ENCODE results near the gene GGT5.
A peak's percentile ranks its signal among the peaks of the same experiment; 100 is the strongest.
"Not testable (repeated sequence)": the region's sequence is repeated elsewhere in the genome, so short reads cannot be mapped to it uniquely, and the experiment has no call there.

Gene GGT5

DNA sequence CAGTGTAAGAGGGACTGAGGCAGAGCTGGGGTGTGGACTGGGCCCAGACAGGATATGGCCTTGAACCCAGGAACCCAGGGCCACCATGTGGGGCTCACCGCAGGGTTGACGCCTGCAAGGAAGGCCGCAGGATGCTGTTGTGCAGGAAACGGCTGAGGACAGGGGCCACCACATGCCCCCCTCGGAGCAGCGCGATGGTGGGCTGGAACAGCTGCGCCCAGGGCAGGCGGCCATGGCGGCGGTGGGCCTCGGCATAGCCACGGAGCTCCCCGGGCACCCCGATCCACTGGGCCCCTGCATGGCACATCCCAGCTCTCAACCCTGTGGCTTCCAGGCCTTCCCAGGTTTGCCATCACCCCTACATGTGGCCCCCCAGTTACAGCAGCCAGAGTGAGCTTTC is 12.2 kb downstream of the GGT5 start:
- DNase-seq (ENCODE audit: low read depth) = no peak

DNA sequence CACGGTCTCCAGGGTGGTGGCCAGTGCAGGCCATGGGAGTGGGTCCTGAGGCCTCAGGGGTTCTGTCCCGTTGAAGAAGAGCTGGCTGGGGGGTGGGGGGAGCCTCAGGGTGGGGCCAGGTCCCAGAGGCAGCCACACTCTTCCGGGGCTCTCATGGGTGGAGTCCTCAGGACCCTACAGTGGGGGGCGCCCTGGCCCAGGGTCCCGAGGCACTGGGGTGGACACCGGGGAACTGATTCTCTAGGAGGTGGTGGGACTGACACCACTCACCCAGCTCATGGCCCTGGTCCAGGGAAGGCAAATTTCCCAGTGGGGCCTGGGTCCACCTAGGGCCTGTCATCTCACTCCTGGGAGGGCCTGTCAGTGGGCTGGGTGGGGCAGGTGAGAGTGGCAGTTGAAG is 12.8 kb downstream of the GGT5 start:
- DNase-seq (ENCODE audit: low read depth) = no peak

DNA sequence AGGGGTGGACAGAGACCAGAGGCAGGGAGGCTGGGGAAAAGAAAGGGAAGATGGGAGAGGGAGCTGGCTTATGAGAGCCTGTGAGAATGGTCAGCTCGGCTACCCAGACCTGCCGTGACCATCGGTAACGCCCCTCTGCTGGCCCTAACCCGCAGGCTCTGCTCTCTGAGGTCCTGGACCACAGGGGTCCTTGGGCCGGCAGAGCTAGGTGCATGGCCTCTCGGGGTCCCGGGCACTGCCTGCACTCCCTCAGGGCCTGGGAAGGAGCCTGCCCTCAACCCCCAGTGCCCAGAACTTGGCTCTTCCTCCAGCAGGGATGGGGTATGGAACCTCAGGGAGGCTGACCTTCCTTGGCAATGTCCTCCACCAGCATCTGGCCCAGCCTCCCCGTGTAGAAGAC is 13.2 kb downstream of the GGT5 start:
- no peak for DNase-seq (ENCODE audit: low read depth)

DNA sequence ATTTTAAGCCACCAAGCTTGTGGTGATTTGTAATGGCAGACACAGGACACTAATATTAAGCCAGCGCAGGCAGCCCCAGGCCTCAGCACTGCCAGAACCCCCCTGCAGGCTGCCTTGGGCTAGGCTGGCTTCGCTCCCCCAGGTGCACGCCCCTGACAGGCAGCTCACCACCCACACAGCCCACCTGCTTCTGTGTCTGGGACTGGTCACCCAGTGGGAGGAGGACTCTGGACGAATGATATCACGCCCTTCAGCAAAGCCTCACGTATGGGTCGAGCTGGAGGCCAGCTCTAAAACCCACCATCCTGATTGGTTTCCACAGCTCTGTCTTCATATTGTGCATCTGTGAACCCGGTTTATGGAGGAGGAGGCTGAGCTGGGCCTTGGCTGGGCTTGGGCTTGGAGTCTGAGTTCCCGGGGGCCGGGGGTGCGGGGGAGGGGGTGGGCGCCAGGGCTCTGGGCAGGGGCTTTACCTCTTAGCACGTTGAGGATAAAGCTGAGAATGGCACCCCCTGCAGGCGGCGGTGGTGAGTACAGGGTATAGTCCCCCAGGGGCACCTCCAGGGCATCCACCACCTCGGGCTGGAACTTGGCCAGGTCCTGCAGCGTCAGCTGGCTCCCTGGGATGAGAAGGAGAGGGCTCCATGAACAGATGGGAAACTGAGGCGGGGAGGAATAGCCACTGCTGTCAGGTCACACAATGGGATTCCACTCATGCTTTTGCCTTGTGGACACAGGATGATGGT is 13.8 kb downstream of the GGT5 start:
- no peak for DNase-seq (ENCODE audit: low read depth)

DNA sequence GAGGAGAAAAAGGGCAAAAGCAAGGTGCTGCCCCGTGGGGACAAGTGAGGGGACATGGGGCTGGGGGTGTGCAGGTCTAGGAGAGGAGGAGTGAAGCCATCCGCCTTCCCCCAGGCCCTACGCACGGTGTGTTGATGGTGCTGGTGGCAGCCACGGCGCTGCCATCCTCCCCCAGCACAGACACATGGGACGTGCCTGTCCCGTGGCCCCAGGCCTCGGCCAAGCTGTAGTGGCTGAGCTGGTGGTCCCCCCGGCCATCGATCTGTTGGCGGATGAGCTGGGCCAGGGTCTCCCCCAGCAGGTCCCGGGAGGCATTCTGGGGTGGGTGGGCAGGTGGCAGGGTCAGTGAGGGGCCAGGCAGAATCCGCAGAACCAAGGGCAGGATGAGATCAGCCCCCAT is 18.9 kb downstream of the GGT5 start:
- no peak for DNase-seq (ENCODE audit: low read depth)

DNA sequence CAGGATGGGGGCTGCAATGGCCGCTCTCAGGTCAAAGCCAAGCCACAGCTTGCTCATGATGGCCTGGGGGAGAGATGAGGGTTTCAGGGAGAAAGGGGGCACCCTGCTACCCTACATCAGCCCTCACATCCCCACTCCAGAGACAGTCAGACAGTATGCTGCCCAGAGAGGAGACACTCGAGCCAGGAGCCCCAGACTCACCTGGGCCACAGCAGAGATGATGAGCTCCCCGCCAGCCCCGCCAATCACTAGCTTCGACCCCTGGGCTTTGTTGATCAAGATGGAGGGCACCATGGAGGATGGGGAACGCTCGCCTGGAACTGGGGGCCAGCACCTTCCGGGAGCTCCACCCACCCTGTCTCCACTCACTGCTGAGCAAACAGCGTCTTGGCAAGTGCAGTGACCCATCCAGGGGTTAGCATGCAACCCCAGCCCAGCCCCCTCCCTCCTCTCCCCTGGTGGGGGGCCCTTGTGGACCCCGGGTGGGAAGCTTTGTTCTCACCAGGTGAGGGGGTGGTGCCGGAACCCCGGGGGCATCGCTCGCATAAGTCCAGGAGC is 19.8 kb downstream of the GGT5 start:
- no peak for DNase-seq (ENCODE audit: low read depth)

DNA sequence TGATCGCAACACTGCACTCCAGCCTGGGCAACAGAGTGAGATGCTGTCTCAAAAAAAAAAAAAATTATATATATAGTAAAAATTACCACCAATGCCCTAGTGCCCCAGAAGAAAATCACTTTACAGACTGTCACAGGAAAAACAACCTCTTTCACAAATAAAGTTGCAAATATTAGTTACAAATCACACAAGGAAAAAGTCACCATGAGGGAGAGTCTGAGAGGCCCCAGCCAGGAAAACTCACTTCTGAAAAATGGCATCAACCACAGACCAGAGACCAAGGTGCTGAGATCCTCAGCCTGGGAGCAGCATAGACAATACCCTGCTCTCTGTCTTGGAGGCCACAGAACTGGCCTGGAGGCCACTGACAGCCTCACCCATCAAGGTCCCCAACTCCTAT is 20.4 kb downstream of the GGT5 start:
- no peak for DNase-seq (ENCODE audit: low read depth)

DNA sequence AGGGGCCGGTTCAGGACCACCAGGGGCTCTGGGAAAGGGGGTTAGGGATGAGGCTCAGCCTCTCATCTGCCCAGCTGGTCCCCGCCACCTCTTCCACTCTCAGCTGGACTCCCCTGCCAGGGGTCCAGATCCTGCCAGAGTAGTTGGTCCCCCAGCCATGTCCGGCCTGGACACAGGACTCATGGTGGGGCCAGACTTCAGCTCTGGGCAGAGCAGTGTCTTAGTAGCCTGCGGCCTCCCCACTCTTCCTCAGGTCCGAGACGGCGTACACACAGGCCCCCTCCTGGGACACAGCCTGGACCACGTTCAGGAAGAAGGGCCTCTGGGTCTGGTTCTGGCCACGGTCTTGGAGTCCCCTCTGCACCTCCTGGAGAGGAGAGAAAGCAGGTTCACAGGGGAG is 25.1 kb downstream of the GGT5 start:
- no peak for DNase-seq (ENCODE audit: low read depth)

DNA sequence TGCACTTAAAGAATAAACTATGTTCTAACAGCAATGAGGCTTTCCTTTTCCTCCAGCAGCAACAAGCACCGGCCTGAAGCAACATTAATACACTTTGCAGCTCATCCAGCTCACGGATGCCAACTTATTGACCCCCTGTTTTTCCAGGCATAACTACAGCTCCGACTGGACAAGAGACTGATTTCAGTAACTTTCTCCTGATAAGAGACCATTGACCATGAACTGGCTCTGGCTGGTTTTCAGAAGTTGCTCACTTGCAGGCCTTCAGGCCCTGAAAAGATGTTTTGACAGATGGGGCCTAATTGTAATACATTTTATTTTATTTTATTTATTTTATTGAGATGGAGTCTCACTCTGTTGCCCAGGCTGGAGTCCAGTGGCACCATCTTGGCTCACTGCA is 27.5 kb downstream of the GGT5 start:
- DNase-seq (ENCODE audit: low read depth) = no peak

DNA sequence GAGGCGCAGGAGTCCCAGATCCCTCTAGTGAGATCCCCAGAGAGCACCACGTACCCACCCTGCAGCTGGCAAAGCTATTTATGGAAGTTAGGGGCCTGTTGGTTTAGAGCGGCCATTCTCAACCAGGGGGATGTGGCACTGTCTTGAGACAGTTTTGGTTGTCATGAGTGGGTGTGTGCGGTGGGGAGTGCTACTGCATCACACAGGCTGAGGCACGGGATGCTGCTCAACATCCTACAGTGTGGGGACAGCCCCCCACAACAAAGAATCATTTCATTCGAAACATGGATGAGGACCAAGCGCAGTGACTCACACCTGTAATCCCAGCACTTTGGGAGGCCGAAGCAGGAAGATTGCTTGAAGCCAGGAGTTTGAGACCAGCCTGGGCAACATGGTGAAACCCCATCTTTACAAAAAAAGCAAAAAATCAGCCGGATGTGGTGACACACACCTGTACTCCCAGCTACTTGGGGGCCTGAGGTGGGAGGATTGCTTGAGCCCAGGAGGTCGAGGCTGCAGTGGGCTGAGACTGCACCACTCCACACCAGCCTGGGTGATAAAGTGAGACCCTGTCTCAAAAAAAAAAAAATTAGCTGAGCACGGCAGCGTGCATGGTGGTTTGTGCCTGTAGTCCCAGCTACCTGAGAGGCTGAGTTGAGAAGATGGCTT is 28.2 kb downstream of the GGT5 start:
- DNase-seq (ENCODE audit: low read depth) = no peak

DNA sequence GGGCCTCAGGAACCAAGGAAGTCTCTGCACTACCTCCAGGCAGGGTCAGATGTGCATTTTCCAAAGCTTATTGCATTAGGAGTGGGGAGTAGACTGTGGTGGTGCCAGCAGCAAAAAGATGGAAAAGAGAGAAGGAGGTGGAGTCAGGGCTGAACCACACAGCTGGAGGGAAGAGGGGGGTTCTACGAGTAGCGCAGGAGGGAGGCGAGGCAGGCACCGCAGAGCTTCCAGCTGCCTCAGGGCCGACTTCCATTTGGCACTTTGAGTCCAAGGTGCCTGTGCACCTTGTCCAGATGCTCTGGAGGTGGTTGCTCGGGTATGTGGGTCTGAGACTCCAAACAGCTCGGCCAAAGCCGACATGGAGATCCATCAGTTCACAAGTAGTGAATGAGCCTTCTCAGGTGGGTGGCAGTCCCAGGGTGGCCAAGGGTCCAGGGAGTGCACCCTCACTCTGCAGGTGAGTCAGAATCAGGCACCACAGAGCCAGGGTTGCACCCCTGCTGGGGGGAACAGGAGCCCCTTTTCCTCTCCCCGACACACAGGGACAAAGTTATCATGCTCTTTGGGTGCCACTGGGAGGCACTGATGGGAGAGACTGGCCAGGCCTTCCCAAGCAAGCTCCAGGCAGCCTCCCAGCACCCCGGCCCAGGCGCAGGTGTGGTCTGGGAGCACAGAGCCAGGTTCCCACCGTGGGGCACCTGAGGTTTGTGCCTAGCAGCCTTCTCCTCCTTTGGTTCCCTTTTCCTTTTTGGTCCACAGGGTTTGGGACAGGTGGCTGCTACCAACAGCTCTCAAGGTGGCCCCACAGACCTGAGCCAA is 30.2 kb downstream of the GGT5 start:
- DNase-seq (ENCODE audit: low read depth) = no peak

DNA sequence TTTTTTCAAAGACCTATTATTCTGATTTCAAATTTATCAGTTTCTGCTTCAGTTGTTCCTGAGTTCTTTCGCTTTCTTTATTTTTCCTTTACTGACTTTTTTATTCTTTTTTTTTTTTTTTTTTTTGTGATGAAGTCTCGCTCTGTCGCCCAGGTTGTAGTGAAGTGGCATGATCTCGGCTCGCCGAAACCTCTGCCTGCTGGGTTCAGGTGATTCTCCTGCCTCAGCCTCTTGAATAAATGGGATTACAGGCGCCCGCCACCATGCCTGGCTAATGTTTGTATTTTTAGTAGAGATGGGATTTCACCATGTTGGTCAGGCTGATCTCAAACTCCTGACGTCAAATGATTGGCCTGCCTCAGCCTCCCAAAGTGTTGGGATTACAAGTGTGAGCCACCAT is 31.8 kb downstream of the GGT5 start:
- not testable (repeated sequence) for DNase-seq (ENCODE audit: low read depth)

DNA sequence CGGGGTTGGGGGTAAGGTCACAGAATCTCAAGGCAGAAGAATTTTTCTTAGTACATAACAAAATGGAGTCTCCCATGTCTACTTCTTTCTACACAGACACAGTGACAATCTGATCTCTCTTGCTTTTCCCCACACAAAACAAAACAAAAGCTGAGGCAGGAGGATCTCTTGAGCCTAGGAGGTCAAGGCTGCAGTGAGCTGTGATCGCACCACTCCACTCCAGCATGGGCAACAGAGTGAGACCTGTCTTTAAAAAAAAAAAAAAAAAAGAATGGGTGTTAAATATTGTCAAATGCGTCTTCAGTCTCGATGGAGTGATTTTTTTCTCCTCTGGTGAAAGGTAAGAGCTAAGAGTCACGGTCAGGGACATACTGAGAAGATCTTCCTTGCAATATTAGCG is 33.2 kb downstream of the GGT5 start:
- not testable (repeated sequence) for DNase-seq (ENCODE audit: low read depth)

DNA sequence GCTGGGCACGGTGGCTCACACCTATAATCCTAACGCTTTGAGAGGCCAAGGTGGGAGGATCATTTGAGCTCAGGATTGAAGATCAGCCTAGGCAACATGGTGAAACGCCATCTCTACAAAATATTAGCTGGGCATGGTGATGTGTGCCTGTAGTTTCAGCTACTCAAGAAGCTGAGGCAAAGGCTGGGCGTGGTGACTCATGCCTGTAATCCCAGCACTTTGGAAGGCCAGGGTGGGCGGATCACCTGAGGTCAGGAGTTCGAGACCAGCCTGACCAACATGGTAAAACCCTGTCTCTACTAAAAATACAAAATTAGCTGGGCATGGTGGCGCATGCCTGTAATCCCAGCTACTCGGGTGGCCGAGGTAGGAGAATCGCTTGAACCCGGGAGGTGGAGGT is 34.5 kb downstream of the GGT5 start:
- DNase-seq (ENCODE audit: low read depth) = not testable (repeated sequence)

DNA sequence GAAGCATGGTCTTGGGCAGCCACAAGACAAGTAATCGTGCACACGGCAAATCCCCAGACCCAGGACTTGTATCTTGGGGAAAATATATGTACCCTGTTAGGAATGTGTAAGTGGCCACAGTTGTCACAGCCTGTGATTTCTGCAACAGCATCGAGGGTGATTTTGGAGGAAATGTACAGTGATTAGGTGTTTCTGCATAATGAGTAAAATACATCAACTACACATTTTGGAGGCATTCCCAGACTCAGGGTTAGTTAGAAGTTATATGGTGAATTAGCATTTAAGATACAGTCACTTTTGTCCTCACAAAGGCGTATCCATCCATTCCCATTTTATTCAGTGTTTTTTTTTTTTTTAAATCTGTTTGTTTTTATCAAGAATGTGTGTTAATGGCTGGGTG is 35.2 kb downstream of the GGT5 start:
- DNase-seq (ENCODE audit: low read depth) = no peak

DNA sequence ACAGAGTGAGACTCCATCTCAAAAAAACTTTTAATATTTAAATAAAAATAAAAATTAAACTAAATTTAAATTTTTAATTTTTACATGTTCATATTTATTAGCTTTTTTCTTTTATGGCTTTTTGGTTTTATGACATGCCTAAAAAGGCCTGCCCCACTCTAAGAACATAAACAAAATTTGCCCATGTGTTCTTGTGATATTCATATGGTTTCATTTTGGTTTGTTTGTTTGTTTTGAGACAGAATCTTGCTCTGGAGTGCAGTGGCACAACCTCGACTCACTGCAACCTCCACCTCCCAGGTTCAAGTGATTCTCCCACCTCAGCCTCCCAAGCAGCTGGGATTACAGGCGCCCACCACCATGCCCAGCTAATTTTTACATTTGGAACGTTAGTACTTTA is 35.9 kb downstream of the GGT5 start:
- no peak for DNase-seq (ENCODE audit: low read depth)

DNA sequence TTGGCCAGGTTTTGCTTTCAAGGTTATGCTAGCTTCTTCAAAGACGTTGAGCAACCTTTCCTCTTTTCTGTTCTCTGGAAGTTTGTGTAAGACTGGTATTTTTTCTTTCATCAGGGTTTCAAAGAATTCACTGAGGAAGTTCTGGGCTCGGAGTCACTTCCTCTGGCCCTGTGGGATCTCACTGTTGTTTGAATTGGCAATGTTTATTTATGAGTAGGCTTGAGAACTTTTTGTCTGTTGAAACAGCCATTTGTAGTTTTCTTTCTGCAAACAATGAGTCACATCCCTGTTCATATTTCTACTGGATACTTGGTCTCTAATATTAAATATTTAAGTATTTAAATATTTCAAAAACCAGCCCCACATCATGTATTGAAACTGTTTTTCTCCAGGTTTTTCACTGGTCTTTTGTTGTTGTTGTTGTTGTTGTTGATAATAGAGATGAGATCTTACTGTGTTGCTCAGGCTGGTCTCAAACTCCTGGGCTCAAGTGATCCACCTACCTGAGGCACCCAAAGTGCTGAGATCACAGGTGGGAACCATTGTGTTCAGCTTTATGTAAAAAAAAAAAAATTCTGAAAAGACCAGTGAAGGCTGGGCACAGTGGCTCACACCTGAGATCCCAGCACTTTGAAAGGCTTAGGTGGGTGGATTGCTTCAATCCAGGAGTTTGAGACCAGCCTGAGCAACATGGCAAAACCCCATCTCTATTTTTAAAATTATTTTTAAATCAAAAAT is 36.7 kb downstream of the GGT5 start:
- peak; percentile 90 for DNase-seq (ENCODE audit: low read depth)

DNA sequence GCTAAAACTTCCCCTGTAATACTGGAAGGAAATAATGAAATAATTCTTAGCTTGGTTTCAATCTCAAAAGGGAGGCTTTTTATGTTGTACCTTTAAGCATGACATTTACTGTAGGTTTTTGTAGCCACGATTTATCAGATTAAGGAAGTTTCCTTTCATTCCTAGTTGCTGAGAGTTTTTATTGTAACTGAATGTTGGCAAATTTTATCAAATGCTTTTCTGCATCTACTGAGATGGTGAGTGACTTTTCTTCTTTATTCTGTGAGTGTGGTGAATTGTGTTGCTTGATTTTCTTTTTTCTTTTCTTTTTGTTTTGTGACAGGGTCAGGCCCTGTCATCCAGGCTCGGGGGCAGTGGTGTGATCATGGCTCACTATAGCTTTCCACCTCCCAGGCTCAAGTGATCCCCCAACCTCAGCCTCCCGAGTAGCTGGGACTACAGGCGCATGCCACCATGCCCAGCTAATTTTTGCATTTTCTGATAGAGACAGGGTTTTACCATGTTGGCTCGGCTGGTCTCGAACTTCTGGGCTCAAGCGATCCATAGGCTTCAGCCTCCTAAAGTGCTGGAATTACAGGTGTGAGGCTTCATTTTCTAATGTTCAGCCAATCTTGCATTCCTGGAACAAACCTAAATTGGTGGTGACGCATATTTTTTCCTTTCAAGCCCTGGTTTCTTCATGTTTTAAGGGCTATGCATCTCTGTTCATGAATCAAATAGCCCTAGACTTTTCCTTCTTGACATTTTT is 37.4 kb downstream of the GGT5 start:
- DNase-seq (ENCODE audit: low read depth) = no peak

DNA sequence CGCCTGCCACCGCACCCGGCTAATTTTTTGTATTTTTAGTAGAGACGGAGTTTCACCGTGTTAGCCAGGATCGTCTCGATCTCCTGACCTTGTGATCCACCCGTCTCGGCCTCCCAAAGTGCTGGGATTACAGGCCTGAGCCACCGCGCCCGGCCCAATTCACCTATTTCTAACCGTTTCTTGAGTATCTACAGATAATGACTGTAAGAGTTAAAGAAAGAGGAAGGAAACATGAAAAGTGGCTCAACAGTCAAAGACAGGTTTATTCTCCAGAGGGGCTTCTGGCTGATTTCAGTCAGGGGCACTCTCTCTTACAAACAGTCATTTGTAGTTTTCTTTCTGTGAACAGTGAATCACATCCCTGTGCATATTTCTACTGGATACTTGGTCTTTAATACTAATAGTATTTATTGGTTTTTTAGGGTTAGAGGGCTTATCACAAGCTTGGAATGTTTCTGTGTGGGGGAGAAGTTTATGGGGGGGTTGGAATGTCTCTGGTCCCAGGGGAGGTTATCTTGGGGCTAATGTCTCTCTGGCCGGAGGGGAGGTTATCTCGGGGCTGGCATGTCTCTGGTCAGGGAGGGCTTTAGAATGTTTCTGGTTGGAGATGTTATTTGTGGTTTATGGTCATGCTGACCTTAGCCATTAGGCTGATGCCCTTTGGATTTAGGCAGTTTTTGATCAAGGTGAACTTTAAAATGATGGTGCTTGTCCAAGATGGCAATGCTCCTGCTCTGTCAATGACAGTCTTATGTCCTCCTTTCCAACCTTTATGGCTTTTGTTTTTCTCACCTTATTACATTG is 38.2 kb downstream of the GGT5 start:
- DNase-seq (ENCODE audit: low read depth) = not testable (repeated sequence)

DNA sequence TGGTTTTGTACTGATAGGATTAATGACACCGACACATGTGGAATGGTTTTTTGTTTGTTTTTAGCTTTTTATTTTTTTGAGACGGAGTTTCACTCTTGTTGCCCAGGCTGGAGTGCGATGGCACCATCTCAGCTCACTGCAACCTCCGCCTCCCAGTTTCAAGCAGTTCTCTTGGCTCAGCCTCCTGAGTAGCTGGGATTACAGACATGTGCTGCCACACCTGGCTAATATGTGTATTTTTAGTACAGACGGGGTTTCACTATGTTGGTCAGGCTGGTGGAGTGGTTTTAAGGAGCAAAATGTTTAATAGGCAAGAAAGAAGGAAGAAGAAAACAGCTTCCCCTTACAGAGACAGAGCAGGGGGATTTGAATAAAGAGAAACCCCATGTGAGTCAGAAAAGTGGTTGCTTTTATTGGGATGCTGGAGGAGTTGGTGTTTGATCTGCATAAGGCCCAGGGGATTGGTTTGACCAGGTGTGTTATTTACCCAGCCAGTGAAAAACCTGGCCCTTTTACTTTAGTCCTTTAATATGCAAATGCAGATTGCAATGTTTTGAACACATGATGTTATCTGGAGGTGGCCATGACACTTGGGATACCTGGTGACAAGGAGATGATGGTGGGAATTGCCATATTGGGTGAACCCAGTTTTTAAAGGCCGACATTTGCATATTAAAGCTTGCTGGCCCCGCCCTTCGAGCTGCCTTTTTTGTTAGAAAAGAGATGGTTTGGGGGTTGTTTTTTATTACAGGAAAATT is 39.3 kb downstream of the GGT5 start:
- DNase-seq (ENCODE audit: low read depth) = no peak

Measured in non-pigmented ciliary epithelial cell (primary cell).